DMS 273 treated with DMSO at 0.1 percent for 48 hours (cell line): ENCODE results near the gene DHRSX.
"Not testable (repeated sequence)": the region's sequence is repeated elsewhere in the genome, so short reads cannot be mapped to it uniquely, and the experiment has no call there.

Experiments used
- DNase-seq: peaks from one replicate; lab custom pipeline; 2025; lab: John Stamatoyannopoulos, UW

The DHRSX gene, protein sequence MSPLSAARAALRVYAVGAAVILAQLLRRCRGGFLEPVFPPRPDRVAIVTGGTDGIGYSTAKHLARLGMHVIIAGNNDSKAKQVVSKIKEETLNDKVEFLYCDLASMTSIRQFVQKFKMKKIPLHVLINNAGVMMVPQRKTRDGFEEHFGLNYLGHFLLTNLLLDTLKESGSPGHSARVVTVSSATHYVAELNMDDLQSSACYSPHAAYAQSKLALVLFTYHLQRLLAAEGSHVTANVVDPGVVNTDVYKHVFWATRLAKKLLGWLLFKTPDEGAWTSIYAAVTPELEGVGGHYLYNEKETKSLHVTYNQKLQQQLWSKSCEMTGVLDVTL

DNA sequence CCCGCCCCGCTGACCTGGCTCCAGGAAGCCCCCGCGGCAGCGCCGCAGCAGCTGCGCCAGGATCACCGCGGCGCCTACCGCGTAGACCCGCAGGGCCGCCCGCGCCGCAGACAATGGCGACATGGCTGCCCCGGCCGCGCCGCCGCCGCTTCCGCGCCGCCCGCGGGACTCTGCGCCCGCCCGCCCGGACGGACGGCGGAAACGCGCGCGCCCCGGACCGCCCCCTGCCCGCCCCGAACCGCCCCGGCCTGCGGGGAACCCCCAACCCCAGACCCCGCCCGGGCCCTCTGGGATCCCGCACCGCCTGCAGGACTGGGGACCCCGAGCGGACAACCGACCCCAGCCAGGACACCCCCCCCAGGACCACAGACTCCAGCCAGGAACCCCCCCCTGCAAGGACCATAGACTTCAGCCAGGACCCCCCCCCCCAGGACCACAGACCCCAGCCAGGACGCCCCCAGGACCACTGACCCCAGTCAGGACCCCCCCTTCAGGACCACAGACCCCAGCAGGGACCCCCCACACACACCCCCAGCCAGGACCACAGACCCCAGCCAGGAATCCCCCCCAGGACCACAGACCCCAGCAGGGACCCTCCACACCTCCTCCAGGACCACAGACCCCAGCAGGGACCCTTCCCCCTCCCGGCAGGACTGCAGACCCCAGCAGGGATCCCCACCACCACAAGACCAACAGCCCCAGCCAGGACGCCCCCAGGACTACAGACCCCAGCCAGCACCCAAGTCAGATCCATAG, at the start of gene DHRSX, which contains the start of gene ZBED1:
Gene DHRSX (minus strand): TSS at position 174 of the 756 bp plus-strand sequence. CDS start 51 bp downstream, at position 123.
Gene ZBED1 (minus strand): TSS at position 174 of the 756 bp plus-strand sequence. CDS start 10,257 bp downstream, outside the sequence.
- DNase-seq, result no peak

DNA sequence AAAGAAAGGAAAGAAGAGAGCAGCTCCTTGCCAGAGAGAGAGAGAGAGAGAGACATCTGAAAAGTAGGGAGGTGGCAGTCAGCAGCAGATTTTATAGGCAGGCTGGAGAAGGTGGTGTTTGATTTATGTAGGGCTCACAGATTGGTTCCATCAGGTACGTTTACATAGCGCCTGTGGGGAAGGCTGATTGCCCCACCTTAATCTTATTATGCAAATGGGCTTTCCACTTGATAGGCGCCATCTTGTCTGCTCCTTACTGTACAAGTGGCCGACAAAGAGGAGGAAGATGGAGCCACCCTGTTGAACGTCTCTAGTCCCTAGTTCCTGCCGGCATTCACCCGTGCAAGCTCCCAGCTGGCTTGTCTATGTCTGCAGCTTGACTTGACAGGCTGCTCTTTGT, 49.1 kb upstream of the DHRSX start:
- DNase-seq, result no peak

DNA sequence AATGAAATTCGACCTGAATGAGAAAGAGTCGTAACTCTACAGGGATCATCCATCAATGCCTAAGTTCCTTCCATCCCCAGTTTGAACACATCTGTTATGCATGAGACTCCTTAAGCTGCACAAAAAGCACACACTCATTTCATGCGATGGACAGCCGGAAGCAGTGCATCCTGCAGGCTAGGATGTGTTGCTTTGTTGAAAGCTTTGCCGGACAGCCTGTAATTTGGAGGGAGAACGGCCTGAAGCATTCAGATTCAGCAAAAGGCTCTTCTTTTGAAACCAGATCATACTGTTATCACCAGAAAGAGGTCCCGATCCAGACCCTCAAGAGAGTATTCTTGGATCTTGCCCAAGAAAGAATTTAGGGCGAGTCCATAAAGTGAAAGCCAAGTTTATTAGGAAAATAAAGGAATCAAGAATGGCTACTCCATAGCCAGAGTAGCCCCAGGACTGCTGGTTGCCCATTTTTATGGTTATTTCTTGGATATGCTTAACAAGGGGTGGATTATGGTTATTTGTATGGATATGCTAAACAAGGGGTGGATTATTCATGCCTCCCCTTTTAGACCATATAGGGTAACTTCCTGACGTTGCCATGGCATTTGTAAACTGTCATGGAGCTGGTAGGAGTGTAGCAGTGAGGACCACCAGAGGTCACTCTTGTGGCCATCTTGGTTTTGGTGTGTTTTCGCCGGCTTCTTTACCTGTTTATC, 48.1 kb upstream of the DHRSX start:
- no peak for DNase-seq

DNA sequence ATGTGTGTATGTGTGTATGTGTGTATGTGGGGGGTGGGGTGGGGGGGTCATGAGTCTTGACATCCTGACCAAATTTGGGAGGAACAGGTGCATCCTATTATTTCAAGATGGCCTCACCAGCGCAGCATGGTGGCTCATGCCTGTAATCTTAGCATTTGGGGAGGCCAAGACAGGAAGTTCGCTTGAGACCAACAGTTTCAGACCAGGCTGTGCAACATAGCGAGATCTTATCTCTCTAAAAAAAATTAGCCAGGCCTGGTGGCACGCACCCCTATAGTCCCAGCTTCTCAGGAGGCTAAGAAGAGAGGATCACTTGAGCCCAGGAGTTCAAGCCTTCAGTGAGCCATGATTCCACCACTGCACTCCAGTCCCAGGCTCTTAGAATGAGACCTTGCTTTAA, 47.0 kb upstream of the DHRSX start:
- DNase-seq, result no peak

DNA sequence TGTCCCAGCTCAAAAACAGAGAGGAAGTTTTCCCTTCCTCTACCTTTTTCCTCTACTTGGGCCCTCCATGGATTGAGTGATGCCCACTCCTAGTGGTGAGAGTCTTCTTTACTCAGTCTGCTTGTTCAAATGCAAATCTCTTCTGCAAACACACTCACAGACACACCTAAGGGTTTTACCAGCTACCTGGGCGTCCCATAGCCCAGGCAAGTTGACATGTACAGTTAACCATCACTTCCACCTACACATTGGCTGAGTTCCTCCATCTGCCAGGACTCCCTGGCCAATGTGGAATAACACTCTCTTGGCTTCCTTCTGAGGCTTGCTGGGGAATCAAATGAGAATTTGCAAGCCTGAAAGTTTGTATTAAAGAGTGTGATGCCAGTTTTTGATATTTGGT, 45.7 kb upstream of the DHRSX start:
- DNase-seq, result no peak

DNA sequence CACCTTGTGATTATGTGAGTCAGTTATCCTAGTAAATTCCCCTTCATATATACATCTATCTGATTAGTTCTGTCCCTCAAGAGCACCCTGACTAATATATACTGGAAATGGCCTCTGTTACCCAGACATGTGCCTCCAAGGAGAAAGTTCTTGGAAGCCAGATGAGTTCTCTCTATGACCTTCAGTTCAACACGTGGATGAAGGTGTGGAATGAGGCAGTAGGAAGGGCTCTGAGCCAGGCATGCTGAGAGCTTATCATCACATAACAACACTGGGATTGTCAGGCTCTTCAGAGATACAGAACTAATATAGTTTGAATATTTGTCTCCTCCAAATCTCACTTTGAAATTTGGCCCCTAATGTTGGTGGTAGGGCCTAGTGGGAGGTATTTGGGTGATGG, 44.4 kb upstream of the DHRSX start:
- DNase-seq, result no peak

DNA sequence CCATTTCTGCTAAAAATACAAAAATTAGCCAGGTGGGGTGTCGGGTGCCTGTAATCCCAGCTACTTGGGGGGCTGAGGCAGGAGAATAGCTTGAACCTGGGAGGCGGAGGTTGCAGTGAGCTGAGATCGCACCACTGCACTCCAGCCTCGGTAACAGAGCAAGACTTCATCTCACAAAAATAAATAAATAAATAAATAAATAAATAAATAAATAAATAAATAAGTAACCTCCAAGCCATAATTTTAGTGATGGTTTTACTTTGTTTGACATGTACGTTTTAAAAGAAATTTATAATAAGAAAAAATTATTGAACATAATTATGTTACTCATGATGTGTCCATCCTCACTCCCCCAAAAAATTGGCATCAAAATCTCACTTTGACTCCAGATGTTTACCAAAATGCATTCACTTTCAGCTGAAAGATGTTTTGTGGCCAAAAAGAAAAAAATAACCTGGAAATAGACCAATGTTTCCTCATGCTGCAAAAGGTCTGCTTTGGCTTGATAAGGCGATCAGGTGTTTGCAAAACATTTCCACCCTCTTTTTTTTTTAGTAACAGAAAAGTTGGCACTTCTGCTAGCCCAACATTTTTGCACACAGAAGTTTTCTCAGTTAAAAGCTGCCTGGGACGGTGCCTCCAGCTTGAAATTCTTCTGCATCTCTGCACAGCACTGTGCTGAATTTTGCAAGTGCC, 42.2 kb upstream of the DHRSX start:
- DNase-seq, result no peak

DNA sequence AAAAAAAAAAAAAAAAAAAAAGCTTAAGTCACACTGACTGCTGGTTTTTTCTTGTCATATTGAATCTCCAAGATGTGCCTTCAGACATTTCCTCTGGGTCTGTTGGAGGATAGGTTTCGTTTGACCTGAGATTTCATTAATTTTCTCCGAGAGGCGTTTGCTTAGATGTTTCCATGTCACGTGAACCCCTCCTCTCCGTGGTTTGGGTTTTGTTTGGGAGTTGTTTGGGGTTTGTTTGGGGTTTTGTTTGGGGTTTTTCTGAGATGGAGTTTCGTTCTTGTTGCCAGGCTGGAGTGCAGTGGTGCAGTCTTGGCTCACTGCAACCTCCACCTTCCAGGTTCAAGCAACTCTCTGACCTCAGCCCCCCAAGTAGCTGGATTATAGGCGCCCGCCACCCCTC, 40.8 kb upstream of the DHRSX start:
- no peak for DNase-seq

DNA sequence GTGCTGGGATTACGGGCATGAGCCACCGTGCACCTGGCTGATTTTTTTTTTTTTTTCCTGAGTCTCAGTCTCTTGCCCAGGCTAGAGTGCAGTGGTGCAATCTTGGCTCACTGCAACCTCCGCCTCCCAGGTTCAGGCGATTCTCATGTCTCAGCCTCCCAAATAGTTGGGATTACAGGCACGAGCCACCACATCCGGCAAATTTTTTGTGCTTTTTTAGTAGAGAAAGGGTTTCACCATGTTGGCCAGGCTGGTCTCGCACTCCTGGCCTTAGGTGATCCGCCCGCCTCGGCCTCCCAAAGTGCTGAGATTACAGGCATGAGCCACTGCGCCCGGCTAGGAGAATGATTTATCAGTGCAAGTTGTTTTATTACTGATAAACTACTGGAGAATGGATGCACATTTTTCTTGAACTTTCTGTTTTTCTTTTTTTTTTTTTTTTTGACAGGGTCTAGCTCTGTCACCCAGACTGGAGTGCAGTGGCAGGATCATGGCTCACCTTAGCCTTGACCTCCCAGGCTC, 39.7 kb upstream of the DHRSX start:
- DNase-seq, result no peak

DNA sequence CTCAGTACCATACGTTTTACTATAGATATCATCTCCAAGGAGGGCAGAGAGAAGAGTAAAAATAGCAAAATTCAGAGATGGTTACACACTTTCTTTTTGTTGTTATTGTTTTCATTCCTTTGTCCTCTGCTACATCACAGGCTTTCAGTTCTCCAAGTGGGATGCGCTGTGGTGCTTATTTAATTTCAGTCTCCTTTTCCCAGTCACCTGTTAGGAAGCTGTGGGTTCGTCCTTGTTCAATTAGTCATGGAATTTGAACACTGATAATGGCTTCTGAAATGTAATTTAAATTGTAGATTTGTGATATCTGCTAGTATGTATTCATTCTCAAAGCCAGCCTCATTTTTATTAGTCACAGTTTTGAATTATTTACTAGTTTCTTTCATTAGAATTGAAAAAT, 38.8 kb upstream of the DHRSX start:
- DNase-seq, result no peak

DNA sequence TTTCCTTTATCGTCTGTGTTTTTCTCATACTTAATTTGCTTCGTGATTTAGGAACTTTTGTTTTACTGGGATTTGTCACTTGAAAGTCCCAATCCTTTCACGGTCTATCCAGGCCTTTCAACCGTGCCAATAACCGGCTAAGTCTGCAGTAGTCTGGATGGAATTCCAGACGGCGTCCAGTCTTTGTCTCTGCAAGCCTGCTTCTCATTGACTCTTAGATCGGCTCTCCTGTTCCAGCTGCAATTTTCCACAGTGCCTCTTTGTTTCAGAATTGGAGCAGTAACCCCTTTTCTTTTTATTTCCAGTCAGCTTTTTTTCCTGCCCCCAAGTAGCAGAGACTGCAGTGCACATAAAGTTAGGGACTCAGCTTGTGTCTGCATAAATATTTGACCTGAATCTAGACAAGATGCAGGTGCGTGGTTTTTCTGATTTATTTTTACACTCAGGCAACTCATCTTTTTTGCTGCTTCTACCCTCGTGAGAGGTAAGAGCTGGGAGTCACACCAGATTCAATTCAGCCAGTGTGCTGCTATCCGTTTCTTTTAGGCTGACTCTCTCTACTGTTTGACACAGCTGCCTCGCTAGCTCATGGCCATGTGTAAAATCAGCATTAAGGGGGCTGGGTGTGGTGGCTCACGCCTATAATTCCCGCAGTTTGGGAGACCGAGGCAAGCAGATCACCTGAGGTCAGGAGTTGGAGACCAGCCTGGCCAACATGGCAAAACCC, 37.4 kb upstream of the DHRSX start:
- DNase-seq, result no peak

DNA sequence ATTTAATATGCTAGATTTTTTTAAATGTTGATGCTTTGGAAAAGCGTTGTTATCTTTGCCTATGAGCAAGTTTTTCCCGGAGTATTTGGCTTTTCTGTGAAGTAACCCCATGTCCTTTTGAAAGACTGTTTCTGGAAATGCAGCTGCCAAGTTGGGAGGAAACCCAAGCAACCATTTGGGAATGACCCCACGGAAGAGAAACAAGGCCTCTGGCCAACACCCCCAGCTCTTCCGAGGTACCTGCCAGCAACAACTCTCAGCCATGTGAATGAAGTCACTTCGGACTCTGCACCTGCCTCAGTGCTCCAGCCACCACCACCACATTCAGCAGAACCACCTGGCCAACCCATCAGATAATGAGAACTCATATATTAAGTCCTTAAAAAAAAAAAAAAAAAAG, 36.2 kb upstream of the DHRSX start:
- DNase-seq, result no peak

DNA sequence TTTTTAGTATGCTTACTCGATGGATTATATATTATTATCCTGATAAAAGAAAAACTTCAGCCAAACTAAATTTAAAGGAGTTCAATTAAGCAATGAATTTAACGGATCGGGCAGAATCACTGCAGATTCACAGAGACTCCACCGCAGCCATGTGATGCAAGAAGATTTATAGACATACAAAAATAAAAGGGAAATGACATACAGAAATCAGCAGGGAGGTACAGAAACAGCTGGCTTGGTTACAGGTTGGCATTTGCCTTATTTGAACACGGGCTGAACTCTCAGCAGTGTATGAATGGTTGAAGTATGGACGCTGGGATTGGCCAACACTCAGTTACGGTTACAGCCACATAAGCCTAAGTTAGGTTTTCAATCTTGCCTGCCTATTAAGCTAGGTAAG, 35.4 kb upstream of the DHRSX start:
- DNase-seq, result no peak

DNA sequence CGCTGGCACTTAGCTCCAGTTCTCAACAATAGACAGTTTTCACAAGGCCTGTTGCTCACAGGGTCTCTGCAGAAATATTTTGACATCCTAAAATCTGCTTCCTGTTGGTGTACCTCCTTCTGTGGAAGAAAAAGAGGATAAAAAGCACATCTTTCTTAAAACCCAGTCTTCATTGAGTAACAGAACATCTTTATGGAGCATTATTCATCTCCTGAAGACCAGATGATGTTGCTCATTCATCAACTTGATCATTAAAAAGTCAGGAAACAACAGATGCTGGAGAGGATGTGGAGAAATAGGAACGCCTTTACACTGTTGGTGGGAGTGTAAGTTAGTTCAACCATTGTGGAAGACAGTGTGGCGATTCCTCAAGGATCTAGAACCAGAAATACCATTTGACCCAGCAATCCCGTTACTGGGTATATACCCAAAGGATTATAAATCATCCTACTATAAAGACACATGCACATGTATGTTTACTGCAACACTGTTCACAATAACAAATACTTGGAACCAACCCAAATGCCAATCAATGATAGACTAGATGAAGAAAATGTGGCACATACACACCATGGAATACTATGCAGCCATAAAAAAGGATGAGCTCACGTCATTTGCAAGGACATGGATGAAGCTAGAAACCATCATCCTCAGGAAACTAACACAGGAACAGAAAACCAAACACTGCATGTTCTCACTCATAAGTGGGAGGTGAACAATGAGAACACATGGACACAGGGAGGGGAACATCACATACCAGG, 33.7 kb upstream of the DHRSX start:
- not testable (repeated sequence) for DNase-seq

DNA sequence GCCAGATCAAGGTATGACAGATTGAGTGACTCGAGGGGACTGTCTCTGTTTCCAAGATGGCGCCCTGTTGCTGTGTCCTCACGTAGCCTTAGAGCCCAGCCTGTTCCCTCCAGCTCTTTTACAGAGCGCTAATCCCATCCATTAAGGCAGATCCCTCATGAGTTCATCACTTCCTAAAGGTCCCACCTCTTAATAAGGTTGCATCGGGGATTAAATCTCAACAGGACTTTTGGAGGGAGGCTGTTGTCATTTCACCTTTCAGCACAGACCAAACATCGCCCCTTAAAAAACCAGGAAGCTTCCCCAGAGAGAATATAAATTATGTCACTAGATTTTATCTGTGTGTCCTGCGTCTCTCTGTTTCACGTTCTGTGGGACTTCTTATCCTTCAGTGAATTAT, 32.6 kb upstream of the DHRSX start:
- DNase-seq, result no peak

DNA sequence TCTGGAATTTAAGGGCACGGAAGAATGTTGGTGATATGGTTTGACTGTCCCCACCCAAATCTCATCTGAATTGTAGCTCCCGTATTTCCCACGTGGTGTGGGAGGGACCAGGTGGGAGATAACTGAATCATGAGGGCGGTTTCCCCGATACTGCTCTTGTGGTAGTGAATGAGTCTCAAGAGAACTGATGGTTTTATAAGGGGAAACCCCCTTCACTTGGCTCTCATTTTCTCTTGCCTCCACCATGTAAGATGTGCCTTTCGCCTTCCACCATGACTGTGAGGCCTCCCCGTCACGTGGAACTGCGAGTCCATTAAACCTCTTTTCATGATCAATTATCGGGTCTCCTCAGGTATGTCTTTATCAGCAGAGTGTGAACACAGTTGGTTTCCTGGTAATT, 25.6 kb upstream of the DHRSX start:
- no peak for DNase-seq

DNA sequence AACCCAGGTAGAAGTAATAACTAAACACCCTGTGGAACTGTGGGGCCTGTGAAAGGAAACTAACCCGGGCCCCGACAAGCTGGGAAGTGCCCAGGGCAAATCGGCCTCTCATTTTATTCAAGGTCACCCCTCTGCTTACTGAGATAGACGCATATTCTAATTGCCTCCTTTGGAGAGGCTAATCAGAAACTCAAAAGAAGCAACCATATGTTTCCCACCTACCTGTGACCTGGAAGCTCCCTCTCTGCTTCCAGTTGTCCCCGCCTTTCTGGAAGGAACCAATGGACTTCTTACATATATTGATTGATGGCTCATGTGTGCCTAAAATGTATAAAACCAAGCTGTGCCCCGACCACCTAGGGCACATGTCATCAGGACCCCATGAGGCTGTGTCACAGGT, 23.1 kb upstream of the DHRSX start:
- no peak for DNase-seq

DNA sequence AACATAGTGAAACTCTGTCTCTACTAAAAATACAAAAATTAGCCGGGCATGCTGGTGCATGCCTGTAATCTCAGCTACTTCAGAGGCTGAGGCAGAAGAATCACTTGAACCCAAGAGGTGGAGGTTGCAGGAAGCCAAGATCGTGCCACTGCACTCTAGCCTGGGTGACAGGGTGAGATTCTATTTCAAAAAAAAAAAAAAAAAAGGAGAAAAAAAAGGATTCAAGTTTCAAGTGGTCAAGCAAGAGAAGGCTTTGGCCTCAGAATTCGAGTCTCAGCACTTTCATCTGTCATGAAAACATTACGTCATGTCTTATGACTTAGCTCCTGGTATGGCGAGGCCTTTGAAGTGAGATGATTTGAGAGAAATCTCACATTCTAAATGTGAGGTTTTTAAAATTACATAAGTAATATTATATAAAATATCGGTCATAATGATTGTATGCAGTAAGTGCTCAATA, 21.2 kb upstream of the DHRSX start:
- no peak for DNase-seq

DNA sequence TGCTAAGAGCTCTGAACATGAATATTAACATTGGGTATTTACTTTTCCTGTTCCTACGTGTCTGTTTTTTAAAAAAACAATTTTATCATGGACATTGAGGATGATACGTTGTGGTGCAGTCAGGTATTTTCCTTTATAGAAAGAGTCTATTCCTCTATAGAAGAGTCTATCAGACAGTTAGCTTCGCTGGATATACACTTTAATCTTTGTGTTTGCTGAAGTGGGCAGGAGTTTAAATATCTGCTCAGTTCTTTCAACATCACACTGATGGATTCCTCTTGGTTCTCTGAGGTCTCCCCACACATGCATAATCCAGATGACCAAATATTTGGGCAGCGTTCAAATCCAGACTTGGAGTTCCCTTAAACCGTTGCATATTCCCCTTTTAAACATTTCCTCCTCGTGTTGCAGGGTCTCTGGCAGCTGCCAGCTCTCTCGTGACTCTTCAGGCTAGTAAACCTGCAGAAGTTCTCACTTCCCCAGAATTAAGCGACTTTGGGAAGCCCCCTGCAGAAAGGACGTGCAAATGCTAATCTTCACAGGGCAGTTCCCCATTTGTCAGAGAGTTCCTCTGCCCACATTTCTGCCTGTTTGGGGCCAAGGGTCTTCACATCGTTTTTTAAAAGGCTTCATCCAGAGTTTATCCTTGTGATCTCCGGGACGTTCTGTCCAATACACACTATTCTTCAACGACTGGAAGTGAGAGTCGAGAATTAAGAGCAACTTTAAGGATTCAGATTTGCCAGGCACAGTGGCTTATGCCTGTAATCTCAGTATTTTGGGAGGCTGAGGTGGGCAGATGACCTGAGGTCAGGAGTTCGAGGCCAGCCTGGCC, 20.5 kb upstream of the DHRSX start:
- DNase-seq, result no peak

DNA sequence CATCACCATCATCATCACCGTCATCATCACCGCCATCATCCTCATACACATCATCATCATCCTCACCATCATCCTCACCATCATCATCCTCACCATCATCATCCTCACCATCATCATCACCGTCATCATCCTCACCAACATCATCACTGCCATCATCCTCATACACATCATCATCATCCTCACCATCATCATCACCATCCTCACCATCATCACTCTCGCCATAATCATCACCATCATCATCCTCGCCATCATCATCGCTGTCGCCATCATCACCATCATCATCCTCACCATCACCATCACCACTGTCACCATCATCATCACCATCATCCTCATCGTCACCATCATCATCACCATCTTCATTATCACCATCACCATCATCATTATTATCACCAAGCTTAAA, 19.8 kb upstream of the DHRSX start:
- DNase-seq, result no peak
